GM19023 (cell line): ENCODE data around the gene SCNN1B.
"Not testable (repeated sequence)": the region's sequence is repeated elsewhere in the genome, so short reads cannot be mapped to it uniquely, and the experiment has no call there.

ENCODE experiments used
- ATAC-seq: cut with Tn5 transposase; IDR thresholded peaks from one replicate; pipeline ENCODE4 v1.9.1; 2021; ENCODE audit warnings: mild to moderate bottlenecking, moderate library complexity; ENCODE audit not compliant: unreplicated experiment

SCNN1B gene

GRCh38 chr16:23353440-23353839, 51.3 kb downstream of the SCNN1B start:
- ATAC-seq, result no peak

GRCh38 chr16:23354246-23354645, 52.1 kb downstream of the SCNN1B start:
- no peak for ATAC-seq

- ATAC-seq, result no peak
Observed at GRCh38 chr16:23355106-23355670, 53.1 kb downstream of the SCNN1B start.

- ATAC-seq, result no peak
Observed at GRCh38 chr16:23356941-23357340, 54.8 kb downstream of the SCNN1B start.

- ATAC-seq, result no peak
Observed at GRCh38 chr16:23357761-23358290, 55.7 kb downstream of the SCNN1B start.

GRCh38 chr16:23359092-23359760, 57.1 kb downstream of the SCNN1B start:
- ATAC-seq, result no peak

- no peak for ATAC-seq
Observed at GRCh38 chr16:23362460-23363317, 60.6 kb downstream of the SCNN1B start.

- ATAC-seq, result no peak
Observed at GRCh38 chr16:23365602-23366240, 63.6 kb downstream of the SCNN1B start.

GRCh38 chr16:23366341-23366740, 64.2 kb downstream of the SCNN1B start:
- ATAC-seq, result not testable (repeated sequence)

- ATAC-seq, result no peak
Observed at GRCh38 chr16:23367564-23367963, 65.5 kb downstream of the SCNN1B start.

- no peak for ATAC-seq
Observed at GRCh38 chr16:23367988-23368387, 65.9 kb downstream of the SCNN1B start.

GRCh38 chr16:23368469-23368868, 66.4 kb downstream of the SCNN1B start:
- no peak for ATAC-seq

GRCh38 chr16:23369416-23369815, 67.3 kb downstream of the SCNN1B start:
- no peak for ATAC-seq

GRCh38 chr16:23371368-23371767, 69.3 kb downstream of the SCNN1B start:
- no peak for ATAC-seq

- ATAC-seq, result no peak
Observed at GRCh38 chr16:23373436-23374219, 71.5 kb downstream of the SCNN1B start.

GRCh38 chr16:23374721-23375510, 72.8 kb downstream of the SCNN1B start:
- ATAC-seq, result no peak

GRCh38 chr16:23375643-23376042, 73.5 kb downstream of the SCNN1B start:
- ATAC-seq, result no peak

GRCh38 chr16:23377071-23377931, 75.2 kb downstream of the SCNN1B start:
- no peak for ATAC-seq

- no peak for ATAC-seq
Observed at GRCh38 chr16:23378256-23378655, 76.2 kb downstream of the SCNN1B start.
